CD4-positive, alpha-beta memory T cell (primary cell): ENCODE measurements around the gene MDH1. TPM values are rescaled to one million over a fixed set of nuclear protein-coding genes. Genes with fewer than 3 reads are reported as not detected.

Experiments used
- CTCF ChIA-PET: fragments of 350-600 bp; sonication (Branson Sonifier 250); formaldehyde crosslinking; loops from one replicate; lab custom pipeline; 2021; ENCODE audit warnings: inconsistent platforms; ENCODE audit not compliant: partially characterized antibody; lab: Charles Lee
- POLR2A ChIA-PET: fragments of 350-600 bp; sonication (Branson Sonifier 250); formaldehyde crosslinking; loops from one replicate; lab custom pipeline; 2021; ENCODE audit not compliant: partially characterized antibody; lab: Charles Lee
- DNase-seq, 5 donors: peaks; one replicate each; pipeline versions ENCODE4 v3.0.0 to v3.0.0-alpha.2; 2020 to 2022; ENCODE audit warnings: mixed read lengths in 1 of 5
- H3K27ac ChIP-seq: one replicate; pipeline ENCODE4 v1.7.0; 2013; ENCODE audit warnings: low read depth, low read length
- H3K27me3 ChIP-seq: 2 replicates; pipeline ENCODE4 v1.7.0; 2013; ENCODE audit warnings: mild to moderate bottlenecking, low read length, moderate library complexity; ENCODE audit not compliant: insufficient read depth
- H3K36me3 ChIP-seq: 2 replicates; pipeline ENCODE4 v1.7.0; 2013; ENCODE audit warnings: mild to moderate bottlenecking, low read length, moderate library complexity; ENCODE audit not compliant: insufficient read depth
- H3K4me1 ChIP-seq: 2 replicates; pipeline ENCODE4 v1.7.0; 2013; ENCODE audit warnings: mild to moderate bottlenecking, low read length, moderate library complexity; ENCODE audit not compliant: insufficient read depth
- H3K4me3 ChIP-seq, 2 donors: one replicate each; pipeline ENCODE4 v1.7.0; 2013; ENCODE audit warnings: low read length in 2 of 2, mild to moderate bottlenecking in 1 of 2
- H3K9me3 ChIP-seq, 2 donors: one replicate each; pipeline ENCODE4 v1.7.0; 2013; ENCODE audit warnings: low read length in 2 of 2, control low read depth in 1 of 2; ENCODE audit not compliant: control insufficient read depth in 1 of 2
- H3K27ac Mint-ChIP-seq, 7 donors: one replicate each; pipeline ENCODE4 v1.8.0; 2020 to 2021; ENCODE audit warnings: mixed read lengths in 7 of 7, mild to moderate bottlenecking in 6 of 7, inconsistent platforms in 3 of 7, moderate library complexity in 3 of 7
- H3K27me3 Mint-ChIP-seq, 2 donors: one replicate each; pipeline ENCODE4 v1.8.0; 2020 to 2021; ENCODE audit warnings: mixed read lengths in 2 of 2
- H3K36me3 Mint-ChIP-seq, 2 donors: one replicate each; pipeline ENCODE4 v1.8.0; 2020 to 2021; ENCODE audit warnings: mixed read lengths in 2 of 2, inconsistent platforms in 1 of 2, mild to moderate bottlenecking in 1 of 2
- H3K4me1 Mint-ChIP-seq, 4 donors: one replicate each; pipeline ENCODE4 v1.8.0; 2020 to 2021; ENCODE audit warnings: mixed read lengths in 4 of 4, mild to moderate bottlenecking in 1 of 4
- H3K4me3 Mint-ChIP-seq, 8 donors: one replicate each; pipeline ENCODE4 v1.8.0; 2020 to 2021; ENCODE audit warnings: mixed read lengths in 8 of 8, mild to moderate bottlenecking in 7 of 8, moderate library complexity in 6 of 8, inconsistent platforms in 3 of 8
- H3K9me3 Mint-ChIP-seq, 8 donors: one replicate each; pipeline ENCODE4 v1.8.0; 2020 to 2021; ENCODE audit warnings: mixed read lengths in 8 of 8, mild to moderate bottlenecking in 5 of 8, inconsistent platforms in 3 of 8, moderate library complexity in 1 of 8
- intact Hi-C: fragments of 100-400 bp; cut with micrococcal nuclease; formaldehyde crosslinking; loops from one replicate; pipeline ENCODE4 v1.15.1; 2023
- polyA plus RNA-seq, 2 donors: library from polyadenylated mRNA; unstranded; fragments of 300-500 nt; fragmentation: Illumina TruSeq; gene quantifications; one replicate each; pipeline ENCODE4 v1.2.3, GENCODE V29; 2021
- total RNA-seq, 2 experiments: library from RNA; stranded (reverse); gene quantifications; one replicate each; pipeline ENCODE4 v1.2.3, GENCODE V29; 2021

The MDH1 gene
- total RNA-seq (100 to 1,000 TPM in 1 of 2 experiments, 10 to 100 TPM in 1; 93.8 to 102 TPM), polyA plus RNA-seq (100 to 1,000 TPM; 223 to 380 TPM)

- POLR2A ChIA-PET: interaction anchor here (0.6 to 4.6 kb wide), 24 partner anchors 12 to 1683 kb away, joined by 3 to 33 read pairs (median 3); partner anchors contain the start of genes ACTR2, AFTPH, COMMD1 and RAB1A
- intact Hi-C loops: loop anchor here (1.0 to 2.0 kb wide), 6 partner anchors 252 to 1540 kb away; partner anchors contain the start of genes AFTPH, EHBP1 and PELI1
These were observed at the start of gene MDH1, which contains the start of gene WDPCP for GRCh38 chr2:63588385-63589147. Gene MDH1, plus strand, starts transcription at chr2:63588963. Its CDS starts 81 bp downstream, at chr2:63589044. Gene WDPCP, minus strand, starts transcription at chr2:63588477. Its CDS starts 206 bp downstream, at chr2:63588271.

GRCh38 chr2:63539416-63540162 is 49.2 kb upstream of the MDH1 start:
- H3K27me3 Mint-ChIP-seq: no peaks in the 10 kb centered on the region
- Histone ChIP-seq H3K27me3 (no peaks in the 10 kb centered on the region), H3K36me3 (no peaks in the 10 kb centered on the region), H3K4me1 (no peaks in the 10 kb centered on the region), H3K9me3 (no peaks in the 10 kb centered on the region), H3K4me3 (no peak overlapping the region), H3K27ac (no peak overlapping the region)
- H3K9me3 Mint-ChIP-seq: peaks cover 7 to 25% (median 18%) of the 10 kb centered on the region in 8 donors
- H3K27ac Mint-ChIP-seq: no peak overlapping the region
- peaks cover 8 to 10% of the 10 kb centered on the region in 2 donors for H3K36me3 Mint-ChIP-seq
- ChIA-PET POLR2A (no interaction called here), CTCF (no interaction called here)
- no peaks in the 10 kb centered on the region for H3K4me1 Mint-ChIP-seq
- DNase-seq: no peak
- intact Hi-C loops: no loop called here
- H3K4me3 Mint-ChIP-seq: no peak overlapping the region

More at GRCh38 chr2:63588385-63589147, at the start of gene MDH1, which contains the start of gene WDPCP:
- Histone ChIP-seq H3K36me3 (peaks cover 6% of the 10 kb centered on the region), H3K27me3 (no peaks in the 10 kb centered on the region), H3K4me1 (peaks cover 32% of the 10 kb centered on the region), H3K9me3 (no peaks in the 10 kb centered on the region), H3K4me3 (peak within 1 kb of the TSS; percentile 78 to 96), H3K27ac (peak within 1 kb of the TSS; percentile 82)
- H3K9me3 Mint-ChIP-seq: peaks cover 0 to 2% (median 0%) of the 10 kb centered on the region in 8 donors
- DNase-seq: peak; percentile 93 to 99 (median 97)
- peak within 1 kb of the TSS; percentile 92 to 99 (median 98) for H3K27ac Mint-ChIP-seq
- no peaks in the 10 kb centered on the region for H3K27me3 Mint-ChIP-seq
- H3K4me1 Mint-ChIP-seq: peaks cover 20 to 54% (median 43%) of the 10 kb centered on the region in 4 donors
- CTCF ChIA-PET: interaction anchor here (0.9 to 2.2 kb wide), 5 partner anchors 12 to 272 kb away, joined by 3 to 8 read pairs (median 3); no protein-coding TSS in a partner anchor
- H3K4me3 Mint-ChIP-seq: peak within 1 kb of the TSS; percentile 89 to 96 (median 95)
- H3K36me3 Mint-ChIP-seq: peaks cover 0 to 21% of the 10 kb centered on the region in 2 donors

- Mint-ChIP-seq H3K27me3 (no peaks in the 10 kb centered on the region), H3K27ac (no peak overlapping the region), H3K4me1 (peaks cover 0 to 4% (median under 1%) of the 10 kb centered on the region in 4 donors), H3K9me3 (peaks cover 2 to 13% (median 7%) of the 10 kb centered on the region in 8 donors), H3K4me3 (no peak overlapping the region), H3K36me3 (peaks cover 3 to 13% of the 10 kb centered on the region in 2 donors)
- H3K27me3 ChIP-seq: no peaks in the 10 kb centered on the region
- no peak overlapping the region for H3K27ac ChIP-seq
- POLR2A ChIA-PET: no interaction called here
- no peaks in the 10 kb centered on the region for H3K36me3 ChIP-seq
- no peak overlapping the region for H3K4me3 ChIP-seq
- intact Hi-C loops: loop anchor here (2.0 kb wide), 1 partner anchor 757 kb away; no protein-coding TSS in a partner anchor
- CTCF ChIA-PET: interaction anchor here (1.0 kb wide), 1 partner anchor 1086 kb away, joined by 3 read pairs; no protein-coding TSS in a partner anchor
- DNase-seq: no peak
- no peaks in the 10 kb centered on the region for H3K9me3 ChIP-seq
- no peaks in the 10 kb centered on the region for H3K4me1 ChIP-seq
These were observed 44.6 kb upstream of the MDH1 start for GRCh38 chr2:63544017-63544627.

GRCh38 chr2:63545023-63545422 is 43.7 kb upstream of the MDH1 start:
- intact Hi-C loops: loop anchor here (2.0 kb wide), 1 partner anchor 758 kb away; no protein-coding TSS in a partner anchor
- DNase-seq: no peak
- H3K4me3 Mint-ChIP-seq: peak overlapping the region in 1 of 8 donors; percentile 22
- H3K9me3 Mint-ChIP-seq: peaks cover 2 to 13% (median 7%) of the 10 kb centered on the region in 8 donors
- ChIA-PET POLR2A (no interaction called here), CTCF (no interaction called here)
- H3K27me3 Mint-ChIP-seq: no peaks in the 10 kb centered on the region
- peaks cover 0 to 4% (median 2%) of the 10 kb centered on the region in 4 donors for H3K4me1 Mint-ChIP-seq
- H3K36me3 Mint-ChIP-seq: peaks cover 3 to 16% of the 10 kb centered on the region in 2 donors
- Histone ChIP-seq H3K36me3 (no peaks in the 10 kb centered on the region), H3K27ac (no peak overlapping the region), H3K4me3 (no peak overlapping the region), H3K9me3 (no peaks in the 10 kb centered on the region), H3K4me1 (no peaks in the 10 kb centered on the region), H3K27me3 (no peaks in the 10 kb centered on the region)
- no peak overlapping the region for H3K27ac Mint-ChIP-seq

GRCh38 chr2:63553049-63553448 is 35.7 kb upstream of the MDH1 start:
- Histone ChIP-seq H3K27ac (no peak overlapping the region), H3K27me3 (no peaks in the 10 kb centered on the region), H3K4me1 (no peaks in the 10 kb centered on the region), H3K4me3 (no peak overlapping the region), H3K36me3 (no peaks in the 10 kb centered on the region), H3K9me3 (peaks cover 0 to 4% of the 10 kb centered on the region in 2 donors)
- no peak for DNase-seq
- POLR2A ChIA-PET: no interaction called here
- Mint-ChIP-seq H3K9me3 (peaks cover 5 to 22% (median 18%) of the 10 kb centered on the region in 8 donors), H3K36me3 (peaks cover 34 to 41% of the 10 kb centered on the region in 2 donors), H3K27ac (no peak overlapping the region), H3K4me3 (no peak overlapping the region), H3K4me1 (peaks cover 5 to 14% (median 10%) of the 10 kb centered on the region in 4 donors), H3K27me3 (no peaks in the 10 kb centered on the region)
- intact Hi-C loops: no loop called here
- CTCF ChIA-PET: no interaction called here

GRCh38 chr2:63555299-63555698 is 33.5 kb upstream of the MDH1 start:
- Histone ChIP-seq H3K4me3 (no peak overlapping the region), H3K9me3 (peaks cover 0 to 5% of the 10 kb centered on the region in 2 donors), H3K4me1 (no peaks in the 10 kb centered on the region), H3K27ac (no peak overlapping the region), H3K36me3 (no peaks in the 10 kb centered on the region), H3K27me3 (no peaks in the 10 kb centered on the region)
- peaks cover 5 to 41% (median 37%) of the 10 kb centered on the region in 8 donors for H3K9me3 Mint-ChIP-seq
- POLR2A ChIA-PET: no interaction called here
- H3K36me3 Mint-ChIP-seq: peaks cover 49 to 50% of the 10 kb centered on the region in 2 donors
- CTCF ChIA-PET: no interaction called here
- H3K4me3 Mint-ChIP-seq: no peak overlapping the region
- no peak for DNase-seq
- peaks cover 3 to 13% (median 8%) of the 10 kb centered on the region in 4 donors for H3K4me1 Mint-ChIP-seq
- no peaks in the 10 kb centered on the region for H3K27me3 Mint-ChIP-seq
- intact Hi-C loops: no loop called here
- H3K27ac Mint-ChIP-seq: no peak overlapping the region
